ENCODE measurements around the gene LAIR2. TPM values are rescaled to one million over a fixed set of nuclear protein-coding genes. Genes with fewer than 3 reads are reported as not detected.

Gene LAIR2
- total RNA-seq, 4 donors from 2014 or later = not detected

DNA sequence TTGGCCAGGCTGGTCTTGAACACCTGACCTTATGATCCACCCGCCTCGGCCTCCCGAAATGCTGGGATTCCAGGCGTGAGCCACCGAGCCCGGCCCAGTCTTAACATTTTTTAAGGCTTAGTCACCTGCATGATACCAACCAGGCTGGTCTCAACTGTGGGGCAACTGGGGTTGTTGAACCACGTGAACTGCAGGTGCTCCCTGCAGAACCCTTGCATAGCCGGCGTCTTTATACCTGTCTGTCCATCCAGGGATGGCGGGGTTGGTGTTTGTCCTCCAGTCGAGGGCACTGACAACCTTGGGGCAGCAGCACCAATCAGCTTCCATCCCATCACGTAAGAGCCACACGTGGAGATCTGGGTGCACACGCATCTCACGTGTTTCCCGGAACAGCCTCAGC, 46.2 kb downstream of the LAIR2 start:
- TF ChIP-seq, protein P1, sequence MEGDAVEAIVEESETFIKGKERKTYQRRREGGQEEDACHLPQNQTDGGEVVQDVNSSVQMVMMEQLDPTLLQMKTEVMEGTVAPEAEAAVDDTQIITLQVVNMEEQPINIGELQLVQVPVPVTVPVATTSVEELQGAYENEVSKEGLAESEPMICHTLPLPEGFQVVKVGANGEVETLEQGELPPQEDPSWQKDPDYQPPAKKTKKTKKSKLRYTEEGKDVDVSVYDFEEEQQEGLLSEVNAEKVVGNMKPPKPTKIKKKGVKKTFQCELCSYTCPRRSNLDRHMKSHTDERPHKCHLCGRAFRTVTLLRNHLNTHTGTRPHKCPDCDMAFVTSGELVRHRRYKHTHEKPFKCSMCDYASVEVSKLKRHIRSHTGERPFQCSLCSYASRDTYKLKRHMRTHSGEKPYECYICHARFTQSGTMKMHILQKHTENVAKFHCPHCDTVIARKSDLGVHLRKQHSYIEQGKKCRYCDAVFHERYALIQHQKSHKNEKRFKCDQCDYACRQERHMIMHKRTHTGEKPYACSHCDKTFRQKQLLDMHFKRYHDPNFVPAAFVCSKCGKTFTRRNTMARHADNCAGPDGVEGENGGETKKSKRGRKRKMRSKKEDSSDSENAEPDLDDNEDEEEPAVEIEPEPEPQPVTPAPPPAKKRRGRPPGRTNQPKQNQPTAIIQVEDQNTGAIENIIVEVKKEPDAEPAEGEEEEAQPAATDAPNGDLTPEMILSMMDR (IDR thresholded peaks at IDR 0.05; ENCODE audit: low read depth) = no peak

DNA sequence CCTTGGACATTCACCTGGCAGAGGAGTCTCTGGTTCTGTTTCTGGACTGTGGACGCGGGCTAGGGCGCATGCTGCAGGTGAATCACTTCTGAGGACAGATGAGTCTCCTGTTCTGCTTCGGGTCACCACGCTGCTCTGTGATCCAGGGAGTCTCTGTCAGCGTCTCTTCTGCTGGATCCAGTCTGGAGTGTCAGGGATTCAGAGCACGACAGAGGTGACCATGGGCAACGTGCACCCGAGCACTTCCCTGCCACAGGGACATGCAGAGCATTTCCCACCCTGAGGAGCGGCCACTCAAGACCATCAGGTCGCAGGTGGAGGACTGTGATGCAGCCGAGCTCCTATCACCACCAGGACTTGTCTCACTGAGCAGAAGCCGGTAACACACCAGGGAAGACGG, 46.6 kb downstream of the LAIR2 start:
- TF ChIP-seq, protein P1 (IDR thresholded peaks at IDR 0.05; ENCODE audit: low read depth) = no peak

DNA sequence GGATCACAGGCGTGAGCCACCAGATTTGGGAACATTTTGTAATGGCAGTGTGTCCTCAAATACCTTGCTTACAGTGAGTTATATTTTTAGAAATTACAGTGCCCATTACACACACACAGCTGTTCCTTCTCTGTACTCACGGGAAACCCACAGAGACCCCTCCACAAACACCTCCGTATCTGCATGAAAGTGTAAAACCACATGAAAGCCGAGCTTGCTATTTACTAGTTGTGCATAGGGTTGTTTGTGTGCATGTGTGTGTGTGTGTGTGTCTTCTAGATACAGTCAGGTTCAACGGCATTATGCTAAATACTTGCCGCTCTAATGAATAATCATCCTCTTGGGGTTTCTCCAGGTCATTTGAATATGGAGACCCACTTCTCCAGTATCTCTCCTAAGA, 48.7 kb downstream of the LAIR2 start:
- TF ChIP-seq, protein P1 (IDR thresholded peaks at IDR 0.05; ENCODE audit: low read depth) = no peak

DNA sequence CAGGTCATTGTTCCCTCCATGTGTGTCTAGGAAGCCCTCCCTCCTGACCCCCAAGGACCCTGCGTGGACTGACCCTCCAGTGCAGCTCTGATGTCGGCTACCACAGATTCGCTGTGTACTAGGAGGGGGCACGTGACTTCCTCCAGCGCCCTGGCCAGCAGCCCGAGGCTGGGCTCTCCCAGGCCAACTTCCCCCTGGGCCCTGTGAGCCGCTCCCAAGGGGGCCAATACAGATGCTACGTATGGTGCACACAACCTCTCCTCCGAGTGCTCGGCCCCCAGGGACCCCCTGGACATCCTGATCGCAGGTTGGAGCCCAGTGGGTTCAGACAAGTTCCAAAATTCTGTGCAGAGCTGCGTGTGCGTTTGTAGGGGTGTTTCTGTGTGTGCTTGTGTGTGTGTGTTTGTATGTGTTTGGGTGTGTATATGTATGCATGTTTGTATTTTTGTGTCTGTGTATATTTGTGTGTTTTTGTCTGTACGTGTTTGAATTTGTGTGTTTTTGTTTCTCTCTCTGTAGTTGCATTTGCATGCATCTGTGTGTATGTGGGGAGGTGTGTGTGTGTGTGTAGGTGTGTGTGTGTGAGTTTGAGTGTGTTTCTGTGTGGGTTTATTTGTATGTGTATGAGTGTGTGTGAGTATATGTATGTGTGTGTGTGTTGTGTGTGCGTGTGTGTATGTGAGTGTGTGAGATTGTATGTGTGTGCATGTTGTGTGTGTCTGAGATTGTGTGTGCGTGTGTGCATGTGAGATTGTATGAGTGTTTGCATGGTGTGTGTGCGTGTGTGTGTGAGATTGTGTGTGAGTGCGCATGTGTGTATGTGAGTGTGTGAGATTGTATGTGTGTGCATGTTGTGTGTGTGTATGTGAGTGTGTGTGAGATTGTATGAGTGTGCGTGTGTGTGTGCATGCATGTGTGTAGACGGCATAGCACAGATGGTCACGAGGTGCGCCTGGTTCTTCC, 49.6 kb downstream of the LAIR2 start:
- TF ChIP-seq, protein P1 (IDR thresholded peaks at IDR 0.05; ENCODE audit: low read depth) = no peak

DNA sequence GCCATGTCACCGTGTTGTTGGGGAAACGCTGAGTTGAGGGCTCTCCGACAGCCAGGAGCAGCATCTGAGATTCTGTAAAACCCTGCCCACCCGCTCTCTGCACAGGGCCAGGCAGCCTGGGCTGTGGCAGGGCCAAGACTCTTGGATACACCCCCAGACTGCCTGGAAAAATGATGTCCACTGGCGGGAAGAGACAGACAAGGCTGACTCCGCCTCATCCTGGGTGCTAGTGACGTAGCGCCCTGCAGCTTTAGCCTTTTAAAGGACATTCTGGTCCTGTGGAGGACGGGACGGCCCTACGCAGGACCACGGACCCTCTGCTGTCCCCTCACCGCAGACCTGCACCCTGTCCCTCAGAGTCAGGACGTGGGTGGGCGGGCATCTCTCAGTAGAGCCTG, 50.3 kb downstream of the LAIR2 start:
- TF ChIP-seq, protein P1 (IDR thresholded peaks at IDR 0.05; ENCODE audit: low read depth) = no peak

DNA sequence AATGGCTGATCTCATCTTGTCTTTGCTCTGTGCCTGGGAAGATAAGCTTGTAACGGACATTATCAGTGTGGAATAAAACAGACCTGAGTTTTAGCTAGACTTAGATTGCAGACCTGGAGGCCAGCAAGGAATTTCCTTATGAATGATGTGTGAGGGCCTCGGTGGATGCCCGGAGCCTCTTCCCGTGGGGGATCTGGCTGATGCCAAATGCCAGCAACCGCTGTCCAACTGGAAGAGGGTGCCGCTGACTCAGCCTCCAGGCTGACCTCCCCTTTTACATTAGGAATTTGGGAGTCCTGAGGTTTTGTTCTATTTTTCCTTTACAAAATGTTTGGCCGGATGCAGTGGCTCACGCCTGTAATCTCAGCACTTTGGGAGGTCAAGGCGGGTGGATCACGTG, 51.4 kb downstream of the LAIR2 start:
- TF ChIP-seq, protein P1 (IDR thresholded peaks at IDR 0.05; ENCODE audit: low read depth) = no peak

DNA sequence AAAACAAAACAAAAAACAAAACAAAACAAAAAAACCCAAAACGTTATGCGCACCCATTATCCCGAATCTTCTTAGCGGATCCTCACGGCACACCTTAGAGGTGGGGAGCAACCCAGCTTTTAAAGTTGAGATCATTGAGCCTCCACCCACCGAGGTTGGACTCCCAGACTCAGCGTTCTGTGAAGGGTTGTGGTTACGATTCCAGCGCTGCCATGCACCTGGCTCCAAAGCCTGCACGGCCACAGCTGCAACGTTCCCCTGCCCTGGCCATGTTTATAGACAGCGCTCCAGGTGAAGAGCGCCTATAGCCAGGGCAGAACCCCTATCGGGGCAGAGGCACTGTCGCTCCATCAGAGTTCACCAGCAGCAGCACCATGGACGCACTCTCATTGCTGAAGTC, 52.3 kb downstream of the LAIR2 start:
- TF ChIP-seq, protein P1 (IDR thresholded peaks at IDR 0.05; ENCODE audit: low read depth) = no peak
